Measurements from ENCODE around the gene ANKIB1. TPM values are rescaled to one million over a fixed set of nuclear protein-coding genes. Genes with fewer than 3 reads are reported as not detected.

The ANKIB1 gene
- polyA plus RNA-seq, 1 experiment: 52.6 TPM

DNA sequence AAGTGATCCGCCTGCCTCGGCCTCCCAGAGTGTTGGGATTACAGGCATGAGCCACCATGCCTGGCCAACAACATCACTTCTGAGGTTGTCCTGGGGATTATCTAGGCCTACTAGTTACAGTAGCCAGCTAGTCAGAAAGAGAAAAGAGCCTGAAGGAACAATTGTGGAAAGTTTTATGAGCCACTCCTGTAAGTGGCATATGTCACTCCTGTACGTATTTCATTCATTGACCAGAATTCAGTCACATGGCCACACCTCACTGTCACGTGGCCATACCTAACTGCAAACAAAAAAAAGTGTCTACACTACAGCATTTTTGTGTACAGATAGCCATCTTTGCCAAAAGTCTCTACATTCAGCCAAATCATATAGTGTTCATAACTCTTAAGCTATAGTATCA, 85.7 kb downstream of the ANKIB1 start:
- no peak overlapping the region for H3K27ac ChIP-seq (ENCODE audit: low read depth, low read length)
- no peak for DNase-seq (ENCODE audit: low read depth, low spot score)
- ChIA-PET CTCF (no interaction called here), POLR2A (no interaction called here)
- H3K27me3 ChIP-seq (ENCODE audit: control insufficient read depth, insufficient read depth, low read length): no peaks in the 10 kb centered on the region
- no peaks in the 10 kb centered on the region for H3K9me3 ChIP-seq (ENCODE audit: control insufficient read depth, insufficient read depth, low read length)
- TF ChIP-seq, protein P1, sequence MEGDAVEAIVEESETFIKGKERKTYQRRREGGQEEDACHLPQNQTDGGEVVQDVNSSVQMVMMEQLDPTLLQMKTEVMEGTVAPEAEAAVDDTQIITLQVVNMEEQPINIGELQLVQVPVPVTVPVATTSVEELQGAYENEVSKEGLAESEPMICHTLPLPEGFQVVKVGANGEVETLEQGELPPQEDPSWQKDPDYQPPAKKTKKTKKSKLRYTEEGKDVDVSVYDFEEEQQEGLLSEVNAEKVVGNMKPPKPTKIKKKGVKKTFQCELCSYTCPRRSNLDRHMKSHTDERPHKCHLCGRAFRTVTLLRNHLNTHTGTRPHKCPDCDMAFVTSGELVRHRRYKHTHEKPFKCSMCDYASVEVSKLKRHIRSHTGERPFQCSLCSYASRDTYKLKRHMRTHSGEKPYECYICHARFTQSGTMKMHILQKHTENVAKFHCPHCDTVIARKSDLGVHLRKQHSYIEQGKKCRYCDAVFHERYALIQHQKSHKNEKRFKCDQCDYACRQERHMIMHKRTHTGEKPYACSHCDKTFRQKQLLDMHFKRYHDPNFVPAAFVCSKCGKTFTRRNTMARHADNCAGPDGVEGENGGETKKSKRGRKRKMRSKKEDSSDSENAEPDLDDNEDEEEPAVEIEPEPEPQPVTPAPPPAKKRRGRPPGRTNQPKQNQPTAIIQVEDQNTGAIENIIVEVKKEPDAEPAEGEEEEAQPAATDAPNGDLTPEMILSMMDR (IDR thresholded peaks at IDR 0.05; ENCODE audit: low read depth, low read length): no peak
- no peak overlapping the region for H3K4me3 ChIP-seq (ENCODE audit: low read depth, low read length)

DNA sequence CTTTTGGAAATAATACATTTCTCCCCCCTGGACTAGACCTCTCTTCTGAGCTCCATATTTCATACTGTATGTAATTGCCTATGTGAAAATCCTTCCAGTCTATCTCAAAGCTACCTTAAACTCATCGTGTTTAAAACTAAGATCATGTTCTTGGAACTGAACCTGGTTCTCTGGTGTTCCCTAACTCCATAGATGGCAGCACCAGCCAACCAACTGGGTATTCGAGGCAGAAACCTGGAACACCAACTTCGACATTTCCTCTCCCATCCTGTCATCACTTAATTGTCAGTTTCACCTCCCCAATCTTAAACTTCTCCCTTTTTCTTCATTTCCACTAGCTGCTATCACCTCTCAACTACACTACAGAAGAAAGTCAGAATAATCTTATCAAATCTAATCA, 87.0 kb downstream of the ANKIB1 start:
- no peaks in the 10 kb centered on the region for H3K9me3 ChIP-seq (ENCODE audit: control insufficient read depth, insufficient read depth, low read length)
- H3K4me3 ChIP-seq (ENCODE audit: low read depth, low read length): no peak overlapping the region
- ChIA-PET POLR2A (no interaction called here), CTCF (no interaction called here)
- no peak overlapping the region for H3K27ac ChIP-seq (ENCODE audit: low read depth, low read length)
- DNase-seq (ENCODE audit: low read depth, low spot score): no peak
- H3K27me3 ChIP-seq (ENCODE audit: control insufficient read depth, insufficient read depth, low read length): no peaks in the 10 kb centered on the region
- TF ChIP-seq, protein P1 (IDR thresholded peaks at IDR 0.05; ENCODE audit: low read depth, low read length): no peak

DNA sequence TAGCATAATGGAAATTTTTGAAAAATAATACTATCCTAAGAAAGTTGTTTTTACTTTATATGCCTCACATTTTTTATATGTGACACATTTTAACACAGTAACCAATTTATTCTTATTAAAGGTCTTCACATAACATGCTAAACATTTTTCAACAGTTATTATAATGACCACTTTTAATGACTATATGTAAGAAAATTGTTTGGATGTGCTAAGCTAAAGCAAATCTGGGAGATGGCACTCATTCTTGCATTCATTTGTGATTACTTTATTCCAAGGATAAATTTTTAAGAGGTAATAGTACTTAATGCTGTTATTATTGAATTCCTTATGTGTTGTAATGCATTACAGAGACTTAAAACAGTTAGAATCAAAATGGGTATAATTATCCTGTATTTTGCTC, 88.1 kb downstream of the ANKIB1 start:
- no peak overlapping the region for H3K4me3 ChIP-seq (ENCODE audit: low read depth, low read length)
- H3K27me3 ChIP-seq (ENCODE audit: control insufficient read depth, insufficient read depth, low read length): no peaks in the 10 kb centered on the region
- TF ChIP-seq, protein P1 (IDR thresholded peaks at IDR 0.05; ENCODE audit: low read depth, low read length): no peak
- DNase-seq (ENCODE audit: low read depth, low spot score): no peak
- H3K27ac ChIP-seq (ENCODE audit: low read depth, low read length): no peak overlapping the region
- POLR2A ChIA-PET: no interaction called here
- CTCF ChIA-PET: no interaction called here
- no peaks in the 10 kb centered on the region for H3K9me3 ChIP-seq (ENCODE audit: control insufficient read depth, insufficient read depth, low read length)

DNA sequence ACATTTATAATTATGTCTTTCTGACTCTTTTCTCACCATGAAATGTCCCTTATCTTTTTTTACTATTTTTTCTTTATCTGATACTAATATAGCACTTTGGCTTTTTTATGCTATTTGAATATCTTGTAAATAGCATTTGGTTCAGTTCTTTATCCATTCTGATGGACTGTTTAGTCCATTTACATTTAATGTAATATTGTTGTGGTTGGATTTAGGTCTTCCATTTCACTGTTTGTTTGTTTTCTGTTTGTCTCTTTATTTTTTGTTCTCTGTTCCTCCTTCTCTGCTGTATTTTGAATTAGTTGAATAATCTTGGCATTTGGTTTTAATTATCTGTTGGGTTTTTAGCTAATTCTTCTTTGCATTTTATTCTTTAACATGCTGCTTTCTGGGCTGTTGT, 89.8 kb downstream of the ANKIB1 start:
- Histone ChIP-seq H3K9me3 (ENCODE audit: control insufficient read depth, insufficient read depth, low read length) (no peaks in the 10 kb centered on the region), H3K27me3 (ENCODE audit: control insufficient read depth, insufficient read depth, low read length) (no peaks in the 10 kb centered on the region), H3K27ac (ENCODE audit: low read depth, low read length) (no peak overlapping the region), H3K4me3 (ENCODE audit: low read depth, low read length) (no peak overlapping the region)
- ChIA-PET POLR2A (no interaction called here), CTCF (no interaction called here)
- TF ChIP-seq, protein P1 (IDR thresholded peaks at IDR 0.05; ENCODE audit: low read depth, low read length): no peak
- DNase-seq (ENCODE audit: low read depth, low spot score): no peak

DNA sequence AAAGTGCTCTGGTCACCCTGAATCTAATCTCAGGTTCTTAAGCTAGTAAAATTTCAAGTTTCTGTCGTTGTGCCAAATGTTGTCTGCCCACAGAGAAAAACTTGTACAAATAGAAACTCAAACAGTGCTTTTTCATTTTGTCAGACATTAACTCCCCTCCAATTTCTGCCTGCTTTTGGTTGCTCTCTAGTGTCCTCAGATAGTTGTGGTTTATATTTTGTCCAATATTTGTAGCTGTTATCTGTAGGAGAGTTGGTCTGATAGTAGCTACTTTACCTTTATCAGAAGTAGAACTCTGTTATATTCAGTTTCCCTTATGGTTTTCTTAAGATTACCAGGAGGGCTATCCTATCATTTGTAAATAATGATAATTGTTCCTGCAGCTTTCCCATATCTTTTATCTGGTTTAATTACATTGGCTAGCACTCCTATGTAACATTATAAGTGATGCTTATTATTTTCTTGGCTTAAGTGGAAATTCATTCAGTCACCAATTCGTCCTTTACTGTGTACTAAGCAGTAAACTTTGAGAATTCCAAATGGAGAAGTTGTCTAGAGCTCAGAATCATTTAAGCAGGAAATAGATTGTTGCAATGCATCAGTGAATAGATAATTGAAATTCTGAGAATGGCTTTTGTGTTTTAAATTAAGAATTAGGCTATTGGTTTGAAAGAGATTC, 91.0 kb downstream of the ANKIB1 start:
- TF ChIP-seq, protein P1 (IDR thresholded peaks at IDR 0.05; ENCODE audit: low read depth, low read length): no peak
- ChIA-PET POLR2A (no interaction called here), CTCF (no interaction called here)
- Histone ChIP-seq H3K9me3 (ENCODE audit: control insufficient read depth, insufficient read depth, low read length) (no peaks in the 10 kb centered on the region), H3K27ac (ENCODE audit: low read depth, low read length) (no peak overlapping the region), H3K27me3 (ENCODE audit: control insufficient read depth, insufficient read depth, low read length) (no peaks in the 10 kb centered on the region), H3K4me3 (ENCODE audit: low read depth, low read length) (no peak overlapping the region)
- DNase-seq (ENCODE audit: low read depth, low spot score): no peak

All from AG04450 (cell line).